K562 (cell line): ENCODE measurements around the gene BEST2. TPM values are rescaled to one million over a fixed set of nuclear protein-coding genes. Genes with fewer than 3 reads are reported as not detected.

Experiments used
- ATF1 ChIP-seq, 2 experiments: fragments of 450-650 bp in 1 of 2; IDR thresholded peaks; 2 replicates each; pipeline ENCODE4 v1.6.1; 2016; ENCODE audit warnings: missing compliant biosample characterization in 1 of 2, missing genetic modification characterization in 1 of 2
- BHLHE40 ChIP-seq: IDR thresholded peaks from 2 replicates; pipeline ENCODE4 v1.6.1; 2011; ENCODE audit warnings: low read length, improper control_type of control experiment
- DNMT1 ChIP-seq: fragments of 450-650 bp; IDR thresholded peaks from 2 replicates; pipeline ENCODE4 v1.6.1; 2016; ENCODE audit warnings: antibody characterized with exemption, mild to moderate bottlenecking
- FOXJ2 ChIP-seq: fragments of 200-800 bp; sonication (Bioruptor generic); IDR thresholded peaks from 2 replicates; pipeline ENCODE4 v1.6.1; 2016; ENCODE audit warnings: missing genetic modification characterization, missing compliant biosample characterization
- KLF16 ChIP-seq: IDR thresholded peaks from 2 replicates; pipeline ENCODE4 v1.6.1; 2016; ENCODE audit warnings: antibody characterized with exemption
- PYGO2 ChIP-seq: fragments of 450-650 bp; IDR thresholded peaks from 2 replicates; pipeline ENCODE4 v1.6.1; 2016; ENCODE audit warnings: mild to moderate bottlenecking, missing genetic modification characterization, moderate library complexity, missing compliant biosample characterization
- ZNF143 ChIP-seq: sonication (generic); formaldehyde crosslinking; IDR thresholded peaks from 2 replicates; pipeline ENCODE4 v1.9.0; 2022; ENCODE audit warnings: mild to moderate bottlenecking, missing genetic modification reagents
- ZNF224 ChIP-seq: sonication (generic); formaldehyde crosslinking; IDR thresholded peaks from 2 replicates; pipeline ENCODE4 v1.8.0; 2022; ENCODE audit warnings: mild to moderate bottlenecking, missing genetic modification reagents
- ZNF830 ChIP-seq: fragments of 250-450 bp; sonication (Bioruptor Pico); IDR thresholded peaks from 2 replicates; pipeline ENCODE4 v1.5.0; 2021; ENCODE audit warnings: mild to moderate bottlenecking
- polyA plus RNA-seq, 8 experiments: library from polyadenylated mRNA; depleted of rRNA in 4 of 8; stranded (reverse) in 5 of 8; unstranded in 3 of 8; fragments of >200 nt; fragmentation: Nextera tagmentation in 2 of 8; fragmentation: Illumina TruSeq in 1 of 8; extraction: Ambion mirVana in 2 of 8; extraction: Trizol in 1 of 8; gene quantifications; 2 replicates each; pipeline versions ENCODE4 v1.2.1 to v1.2.3, GENCODE V29; 2011 to 2014; ENCODE audit warnings: inconsistent platforms in 1 of 8, missing spikeins in 1 of 8
- total RNA-seq, 7 experiments: library from RNA; depleted of rRNA in 6 of 7; stranded (reverse); fragments of >200 nt in 6 of 7; fragmentation: Illumina TruSeq in 2 of 7; extraction: Trizol in 2 of 7; gene quantifications; 2 replicates each; pipeline versions ENCODE4 v1.2.1 to v1.2.3, GENCODE V29; 2011 to 2021; ENCODE audit warnings: low replicate concordance in 1 of 7
- TF ChIP-seq, protein P1 (sequence below): fragments of 450-650 bp; IDR thresholded peaks from 2 replicates; pipeline ENCODE4 v1.6.1; 2016; ENCODE audit warnings: low read depth, mild to moderate bottlenecking, moderate library complexity
- TF ChIP-seq, protein P2 (sequence below), 2 experiments: fragments of 250-450 bp in 1 of 2; fragments of 450-650 bp in 1 of 2; sonication (Bioruptor Pico) in 1 of 2; IDR thresholded peaks; 2 replicates each; pipeline versions ENCODE4 v1.6.1 to v1.8.0; 2016 to 2021; ENCODE audit warnings: mild to moderate bottlenecking in 2 of 2, moderate library complexity in 2 of 2, missing compliant biosample characterization in 1 of 2, missing genetic modification characterization in 1 of 2
- TF ChIP-seq, protein P3 (sequence below): fragments of 250-450 bp; sonication (Bioruptor Pico); IDR thresholded peaks from 2 replicates; pipeline ENCODE4 v1.9.0; 2021; ENCODE audit warnings: mild to moderate bottlenecking, inconsistent platforms
- TF ChIP-seq, protein P4 (sequence below): fragments of 450-650 bp; formaldehyde crosslinking; IDR thresholded peaks from 2 replicates; pipeline ENCODE4 v1.4.0; 2020; ENCODE audit warnings: mild to moderate bottlenecking, mixed read lengths

BEST2 gene
- total and polyA plus RNA-seq, 9 of the 15 experiments (the other 6 are each of a cell fraction or from before 2014, with no cell fraction given) = not detected

DNA sequence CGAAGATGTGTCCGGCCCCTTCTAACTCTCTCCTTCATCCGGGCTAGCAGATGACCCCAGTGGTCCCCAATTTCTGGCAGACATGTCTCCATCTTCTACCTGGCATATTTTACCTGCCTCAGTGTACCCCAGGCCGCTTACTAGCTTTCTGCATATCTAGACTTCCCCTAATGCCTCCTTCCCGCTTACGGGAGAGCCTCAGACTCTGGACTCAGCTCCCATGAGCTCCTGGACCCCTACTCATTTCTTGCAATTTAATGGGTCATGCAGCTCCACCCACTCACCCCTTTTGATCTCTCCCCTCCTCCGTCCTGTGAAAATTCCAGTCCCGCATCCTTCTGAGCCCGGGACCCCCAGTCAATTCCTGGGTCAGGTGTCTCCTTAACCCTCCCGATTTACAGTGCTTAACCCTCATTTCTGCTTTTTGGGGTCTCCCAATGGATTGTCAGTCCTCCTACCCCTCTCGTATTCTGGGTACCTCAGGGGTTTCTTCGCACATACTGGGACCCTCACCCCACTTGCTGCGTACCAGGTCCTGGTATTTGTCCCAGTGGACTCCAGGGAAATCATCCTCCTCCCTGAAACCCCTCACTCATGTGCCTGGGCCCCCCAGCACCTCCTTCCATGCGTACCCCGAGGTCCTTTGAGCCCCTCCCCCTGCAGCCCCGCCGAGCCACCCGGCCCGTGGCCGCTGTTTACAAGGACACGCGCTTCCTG, 39.2 kb downstream of the BEST2 start (continued):
- TF ChIP-seq ATF1 (CRISPR knock-in tag; IDR thresholded peaks at IDR 0.05) (no peak), ATF1 (tag; IDR thresholded peaks at IDR 0.05) (no peak), BHLHE40 (no peak), ZNF830 (no peak), FOXJ2 (tag) (peak; percentile 80), DNMT1 (peak; percentile 64; the same call in 1 of the 2 replicates), ZNF143 (0 out of 2 replicates have a peak, but pooled peaks have one; percentile 39), ZNF224 (CRISPR knock-in tag) (no peak), PYGO2 (no peak), KLF16 (no peak)
- TF ChIP-seq, protein P1, sequence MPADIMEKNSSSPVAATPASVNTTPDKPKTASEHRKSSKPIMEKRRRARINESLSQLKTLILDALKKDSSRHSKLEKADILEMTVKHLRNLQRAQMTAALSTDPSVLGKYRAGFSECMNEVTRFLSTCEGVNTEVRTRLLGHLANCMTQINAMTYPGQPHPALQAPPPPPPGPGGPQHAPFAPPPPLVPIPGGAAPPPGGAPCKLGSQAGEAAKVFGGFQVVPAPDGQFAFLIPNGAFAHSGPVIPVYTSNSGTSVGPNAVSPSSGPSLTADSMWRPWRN = peak; percentile 89
- TF ChIP-seq, protein P2, sequence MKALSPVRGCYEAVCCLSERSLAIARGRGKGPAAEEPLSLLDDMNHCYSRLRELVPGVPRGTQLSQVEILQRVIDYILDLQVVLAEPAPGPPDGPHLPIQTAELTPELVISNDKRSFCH (CRISPR knock-in tag; IDR thresholded peaks at IDR 0.05) = no peak
- TF ChIP-seq, protein P2 (tag; IDR thresholded peaks at IDR 0.05) = no peak
- TF ChIP-seq, protein P3, sequence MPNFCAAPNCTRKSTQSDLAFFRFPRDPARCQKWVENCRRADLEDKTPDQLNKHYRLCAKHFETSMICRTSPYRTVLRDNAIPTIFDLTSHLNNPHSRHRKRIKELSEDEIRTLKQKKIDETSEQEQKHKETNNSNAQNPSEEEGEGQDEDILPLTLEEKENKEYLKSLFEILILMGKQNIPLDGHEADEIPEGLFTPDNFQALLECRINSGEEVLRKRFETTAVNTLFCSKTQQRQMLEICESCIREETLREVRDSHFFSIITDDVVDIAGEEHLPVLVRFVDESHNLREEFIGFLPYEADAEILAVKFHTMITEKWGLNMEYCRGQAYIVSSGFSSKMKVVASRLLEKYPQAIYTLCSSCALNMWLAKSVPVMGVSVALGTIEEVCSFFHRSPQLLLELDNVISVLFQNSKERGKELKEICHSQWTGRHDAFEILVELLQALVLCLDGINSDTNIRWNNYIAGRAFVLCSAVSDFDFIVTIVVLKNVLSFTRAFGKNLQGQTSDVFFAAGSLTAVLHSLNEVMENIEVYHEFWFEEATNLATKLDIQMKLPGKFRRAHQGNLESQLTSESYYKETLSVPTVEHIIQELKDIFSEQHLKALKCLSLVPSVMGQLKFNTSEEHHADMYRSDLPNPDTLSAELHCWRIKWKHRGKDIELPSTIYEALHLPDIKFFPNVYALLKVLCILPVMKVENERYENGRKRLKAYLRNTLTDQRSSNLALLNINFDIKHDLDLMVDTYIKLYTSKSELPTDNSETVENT = no peak
- TF ChIP-seq, protein P4, sequence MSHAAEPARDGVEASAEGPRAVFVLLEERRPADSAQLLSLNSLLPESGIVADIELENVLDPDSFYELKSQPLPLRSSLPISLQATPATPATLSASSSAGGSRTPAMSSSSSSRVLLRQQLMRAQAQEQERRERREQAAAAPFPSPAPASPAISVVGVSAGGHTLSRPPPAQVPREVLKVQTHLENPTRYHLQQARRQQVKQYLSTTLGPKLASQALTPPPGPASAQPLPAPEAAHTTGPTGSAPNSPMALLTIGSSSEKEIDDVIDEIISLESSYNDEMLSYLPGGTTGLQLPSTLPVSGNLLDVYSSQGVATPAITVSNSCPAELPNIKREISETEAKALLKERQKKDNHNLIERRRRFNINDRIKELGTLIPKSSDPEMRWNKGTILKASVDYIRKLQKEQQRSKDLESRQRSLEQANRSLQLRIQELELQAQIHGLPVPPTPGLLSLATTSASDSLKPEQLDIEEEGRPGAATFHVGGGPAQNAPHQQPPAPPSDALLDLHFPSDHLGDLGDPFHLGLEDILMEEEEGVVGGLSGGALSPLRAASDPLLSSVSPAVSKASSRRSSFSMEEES = no peak
